OCI-LY1 (cell line): Measurements from ENCODE around the gene EME2.

Source experiments
- H2AFZ ChIP-seq: fragments of 200-600 bp; sonication (generic), shearing (Covaris generic); 2 replicates; pipeline ENCODE4 v1.6.0; 2014; ENCODE audit warnings: antibody characterized with exemption, mild to moderate bottlenecking, low read length
- H3F3A ChIP-seq: fragments of 200-600 bp; sonication (generic), shearing (Covaris generic); 2 replicates; pipeline ENCODE4 v1.6.0; 2014; ENCODE audit warnings: mild to moderate bottlenecking, antibody characterized with exemption, low read length, moderate library complexity; ENCODE audit not compliant: insufficient read depth
- H3K27ac ChIP-seq: fragments of 200-600 bp; sonication (generic); 2 replicates; pipeline ENCODE4 v1.5.1; 2014; ENCODE audit warnings: low read length, mixed run types, mild to moderate bottlenecking, low read depth; ENCODE audit not compliant: poor library complexity, severe bottlenecking
- H3K27me3 ChIP-seq: fragments of 200-600 bp; sonication (generic); 2 replicates; pipeline ENCODE4 v1.6.0; 2014; ENCODE audit warnings: antibody characterized with exemption, mild to moderate bottlenecking, low read length, moderate library complexity; ENCODE audit not compliant: insufficient read depth
- H3K36me3 ChIP-seq: fragments of 200-600 bp; sonication (generic); 2 replicates; pipeline ENCODE4 v1.6.1; 2014; ENCODE audit warnings: mild to moderate bottlenecking, antibody characterized with exemption, low read length, moderate library complexity, mixed read lengths; ENCODE audit not compliant: insufficient read depth
- H3K4me1 ChIP-seq: fragments of 200-600 bp; sonication (generic); 2 replicates; pipeline ENCODE4 v1.5.1; 2014; ENCODE audit warnings: mild to moderate bottlenecking, low read length, moderate library complexity; ENCODE audit not compliant: insufficient read depth, severe bottlenecking
- H3K4me2 ChIP-seq: fragments of 200-600 bp; sonication (generic), shearing (Covaris generic); 2 replicates; pipeline ENCODE4 v1.6.1; 2014; ENCODE audit warnings: low read length
- H3K4me3 ChIP-seq: fragments of 200-600 bp; sonication (generic); 2 replicates; pipeline ENCODE4 v1.5.1; 2014; ENCODE audit warnings: low read length, low read depth, mild to moderate bottlenecking, mixed read lengths; ENCODE audit not compliant: poor library complexity, severe bottlenecking
- H3K79me2 ChIP-seq: fragments of 200-600 bp; shearing (Covaris generic); 2 replicates; pipeline ENCODE4 v1.6.1; 2016; ENCODE audit warnings: mixed run types, low read length, mixed read lengths; ENCODE audit not compliant: insufficient read depth
- H3K9ac ChIP-seq: fragments of 200-600 bp; sonication (generic), shearing (Covaris generic); 2 replicates; pipeline ENCODE4 v1.6.1; 2014; ENCODE audit warnings: mild to moderate bottlenecking, low read length, mixed read lengths
- H3K9me2 ChIP-seq: fragments of 200-600 bp; sonication (generic), shearing (Covaris generic); 2 replicates; pipeline ENCODE4 v1.6.1; 2014; ENCODE audit warnings: low read depth, mild to moderate bottlenecking, low read length, mixed read lengths
- H3K9me3 ChIP-seq: fragments of 200-600 bp; shearing (Covaris generic); 2 replicates; pipeline ENCODE4 v1.6.1; 2014; ENCODE audit warnings: low read length, mixed read lengths
- H4K20me1 ChIP-seq: fragments of 200-600 bp; sonication (generic), shearing (Covaris generic); 2 replicates; pipeline ENCODE4 v1.6.0; 2016; ENCODE audit warnings: mild to moderate bottlenecking, low read length; ENCODE audit not compliant: insufficient read depth
- EZH2 ChIP-seq: fragments of 200-600 bp; sonication (generic), shearing (Covaris generic); IDR thresholded peaks from 2 replicates; pipeline ENCODE4 v1.8.0; 2017; ENCODE audit warnings: borderline replicate concordance, mixed run types, mild to moderate bottlenecking, antibody characterized with exemption, low read length, moderate library complexity, mixed read lengths
- TF ChIP-seq, protein P1 (sequence below): fragments of 200-600 bp; sonication (generic), shearing (Covaris generic); IDR thresholded peaks from 2 replicates; pipeline ENCODE4 v1.5.1; 2017; ENCODE audit warnings: mild to moderate bottlenecking, antibody characterized with exemption, low read length, moderate library complexity, mixed read lengths

The EME2 gene

DNA sequence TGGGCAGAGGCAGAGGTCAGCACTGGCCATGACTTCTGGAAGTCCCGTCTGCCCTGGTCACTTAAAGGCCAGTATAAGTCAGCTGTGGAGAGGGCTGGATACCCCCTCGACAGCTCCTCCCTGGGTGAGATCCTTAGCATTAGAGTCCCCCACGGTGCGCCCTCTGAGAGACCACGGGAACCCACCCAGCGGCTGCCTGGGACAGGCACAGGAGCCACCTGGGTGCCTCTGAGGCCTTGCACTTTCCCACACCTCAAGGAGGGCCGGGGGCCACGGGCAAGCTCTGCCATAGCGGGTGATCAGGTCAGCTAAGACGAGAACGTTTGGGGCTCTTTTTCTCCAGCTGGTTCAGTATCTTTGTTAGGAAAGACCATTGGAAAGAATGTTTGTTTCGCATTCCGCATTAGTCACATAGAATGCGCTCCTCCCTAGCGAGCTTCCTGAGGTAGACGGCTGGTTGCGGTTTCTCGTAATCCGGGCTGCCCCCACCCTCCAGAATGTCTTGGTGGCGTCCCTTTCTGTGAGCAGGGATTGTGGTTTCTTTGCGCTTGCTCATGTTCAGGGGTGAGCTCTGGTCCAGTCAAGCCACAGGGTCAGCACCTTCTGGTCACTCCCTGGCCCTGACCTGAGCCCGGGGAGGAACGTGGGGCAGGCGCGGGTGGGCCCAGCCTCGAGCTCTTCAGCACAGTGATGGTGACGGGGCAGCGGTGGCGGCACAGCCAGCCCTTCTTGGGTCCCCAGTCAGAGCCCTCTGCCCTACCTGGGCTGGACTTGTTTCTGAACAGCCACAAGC is 26.5 kb upstream of the EME2 start:
- H3K27ac ChIP-seq = no peak overlapping the region
- H3K4me2 ChIP-seq = no peak overlapping the region
- peaks cover 52% of the 10 kb centered on the region for H3K36me3 ChIP-seq
- no peak overlapping the region for H3K4me3 ChIP-seq
- no peaks in the 10 kb centered on the region for H4K20me1 ChIP-seq
- no peaks in the 10 kb centered on the region for H3K27me3 ChIP-seq
- TF ChIP-seq, protein P1, sequence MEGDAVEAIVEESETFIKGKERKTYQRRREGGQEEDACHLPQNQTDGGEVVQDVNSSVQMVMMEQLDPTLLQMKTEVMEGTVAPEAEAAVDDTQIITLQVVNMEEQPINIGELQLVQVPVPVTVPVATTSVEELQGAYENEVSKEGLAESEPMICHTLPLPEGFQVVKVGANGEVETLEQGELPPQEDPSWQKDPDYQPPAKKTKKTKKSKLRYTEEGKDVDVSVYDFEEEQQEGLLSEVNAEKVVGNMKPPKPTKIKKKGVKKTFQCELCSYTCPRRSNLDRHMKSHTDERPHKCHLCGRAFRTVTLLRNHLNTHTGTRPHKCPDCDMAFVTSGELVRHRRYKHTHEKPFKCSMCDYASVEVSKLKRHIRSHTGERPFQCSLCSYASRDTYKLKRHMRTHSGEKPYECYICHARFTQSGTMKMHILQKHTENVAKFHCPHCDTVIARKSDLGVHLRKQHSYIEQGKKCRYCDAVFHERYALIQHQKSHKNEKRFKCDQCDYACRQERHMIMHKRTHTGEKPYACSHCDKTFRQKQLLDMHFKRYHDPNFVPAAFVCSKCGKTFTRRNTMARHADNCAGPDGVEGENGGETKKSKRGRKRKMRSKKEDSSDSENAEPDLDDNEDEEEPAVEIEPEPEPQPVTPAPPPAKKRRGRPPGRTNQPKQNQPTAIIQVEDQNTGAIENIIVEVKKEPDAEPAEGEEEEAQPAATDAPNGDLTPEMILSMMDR = no peak
- no peak for TF ChIP-seq EZH2
- no peaks in the 10 kb centered on the region for H3K4me1 ChIP-seq
- no peak overlapping the region for H2AFZ ChIP-seq
- no peaks in the 10 kb centered on the region for H3K9me2 ChIP-seq
- H3F3A ChIP-seq = no peaks in the 10 kb centered on the region
- H3K9ac ChIP-seq = no peak overlapping the region
- no peaks in the 10 kb centered on the region for H3K9me3 ChIP-seq
- no peaks in the 10 kb centered on the region for H3K79me2 ChIP-seq

DNA sequence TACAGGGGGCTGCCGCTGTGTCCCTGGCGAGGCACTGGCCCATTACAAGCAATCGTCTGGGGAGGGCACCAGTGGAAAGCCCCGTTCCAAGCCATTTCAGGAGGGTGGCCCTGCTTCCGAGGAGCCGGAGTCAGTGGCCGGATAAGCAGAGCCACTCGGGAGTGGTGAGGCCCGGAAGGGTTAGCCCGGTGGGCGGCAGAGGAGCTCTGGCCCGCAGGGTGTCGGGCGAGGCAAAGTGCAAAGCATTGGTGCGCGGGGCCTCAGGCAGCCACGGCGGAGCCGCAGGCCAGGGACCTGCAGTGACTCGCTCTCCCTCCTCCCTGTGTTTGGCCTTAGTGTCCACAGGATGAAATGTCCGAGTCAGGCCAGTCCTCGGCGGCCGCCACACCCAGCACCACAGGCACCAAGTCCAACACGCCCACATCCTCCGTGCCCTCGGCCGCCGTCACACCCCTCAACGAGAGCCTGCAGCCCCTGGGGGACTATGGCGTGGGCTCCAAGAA is 25.9 kb upstream of the EME2 start:
- Histone ChIP-seq H3K27ac (no peak overlapping the region), H3K36me3 (peaks cover 57% of the 10 kb centered on the region), H3K9me3 (no peaks in the 10 kb centered on the region), H2AFZ (no peak overlapping the region), H3K79me2 (no peaks in the 10 kb centered on the region), H3K4me2 (no peak overlapping the region), H3K9me2 (no peaks in the 10 kb centered on the region), H4K20me1 (no peaks in the 10 kb centered on the region), H3F3A (no peaks in the 10 kb centered on the region), H3K9ac (no peak overlapping the region), H3K27me3 (no peaks in the 10 kb centered on the region), H3K4me1 (no peaks in the 10 kb centered on the region), H3K4me3 (no peak overlapping the region)
- TF ChIP-seq, protein P1 = no peak
- no peak for TF ChIP-seq EZH2

DNA sequence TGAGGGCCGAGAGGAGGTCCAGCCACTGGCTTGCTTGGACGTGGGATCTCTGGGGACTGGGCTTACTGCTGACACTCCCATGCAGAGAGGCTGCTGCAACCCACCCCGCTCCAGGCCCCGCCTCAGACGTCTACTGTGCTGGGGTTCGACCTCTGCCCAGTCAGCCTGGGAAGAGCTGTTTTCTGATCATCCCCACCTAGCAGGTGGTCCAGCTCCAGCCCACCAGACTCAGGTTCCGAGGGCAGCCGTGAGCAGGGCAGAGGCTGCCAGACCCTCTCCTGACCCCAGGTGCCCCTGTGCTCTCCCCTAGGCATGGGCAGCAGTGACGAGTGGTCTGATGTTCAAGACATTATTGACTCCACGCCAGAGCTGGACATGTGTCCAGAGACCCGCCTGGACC is 24.7 kb upstream of the EME2 start:
- H3K27me3 ChIP-seq = no peaks in the 10 kb centered on the region
- H3K9ac ChIP-seq = no peak overlapping the region
- no peaks in the 10 kb centered on the region for H3K79me2 ChIP-seq
- no peaks in the 10 kb centered on the region for H4K20me1 ChIP-seq
- no peak overlapping the region for H3K27ac ChIP-seq
- H3K4me1 ChIP-seq = no peaks in the 10 kb centered on the region
- no peak overlapping the region for H2AFZ ChIP-seq
- H3K9me3 ChIP-seq = no peaks in the 10 kb centered on the region
- TF ChIP-seq EZH2 = no peak
- TF ChIP-seq, protein P1 = no peak
- H3F3A ChIP-seq = no peaks in the 10 kb centered on the region
- H3K9me2 ChIP-seq = no peaks in the 10 kb centered on the region
- H3K36me3 ChIP-seq = peaks cover 67% of the 10 kb centered on the region
- no peak overlapping the region for H3K4me3 ChIP-seq
- H3K4me2 ChIP-seq = no peak overlapping the region
